IPS-NIHi11 (cell line): Measurements from ENCODE around the gene PRADC1.

Source experiments
- DNase-seq: peaks from one replicate; pipeline ENCODE4 v3.0.0; 2012; ENCODE audit warnings: mixed read lengths, low spot score

The PRADC1 gene

GRCh38 chr2:73235315-73236028 lies 2.4 kb upstream of the PRADC1 start:
- DNase-seq: no peak

- DNase-seq: peak; percentile 82
Measured at GRCh38 chr2:73233932-73234832, 1.1 kb upstream of the PRADC1 start, which contains the start of gene CCT7. TSS of gene CCT7 (plus strand) at chr2:73234308. CDS start at chr2:73234379, 71 bp downstream.

GRCh38 chr2:73232403-73233153 lies 461 bp downstream of the PRADC1 start:
- DNase-seq: no peak

GRCh38 chr2:73228631-73229030 lies 4.4 kb downstream of the PRADC1 start:
- DNase-seq: no peak

GRCh38 chr2:73227086-73227485 lies 6.0 kb downstream of the PRADC1 start:
- DNase-seq: no peak

- no peak for DNase-seq
Measured at GRCh38 chr2:73225513-73226360, 7.3 kb downstream of the PRADC1 start.

GRCh38 chr2:73223821-73224220 lies 9.2 kb downstream of the PRADC1 start:
- no peak for DNase-seq

GRCh38 chr2:73218298-73218697 lies 14.7 kb downstream of the PRADC1 start:
- no peak for DNase-seq

- DNase-seq: no peak
Measured at GRCh38 chr2:73217826-73218225, 15.2 kb downstream of the PRADC1 start.

- no peak for DNase-seq
Measured at GRCh38 chr2:73217160-73217559, 15.9 kb downstream of the PRADC1 start.

- no peak for DNase-seq
Measured at GRCh38 chr2:73215254-73215653, 17.8 kb downstream of the PRADC1 start.

- DNase-seq: peak; percentile 93
Measured at GRCh38 chr2:73214120-73215035, 18.7 kb downstream of the PRADC1 start, which contains the start of gene SMYD5. TSS of gene SMYD5 (plus strand) at chr2:73214245. CDS start at chr2:73214267, 22 bp downstream.

- peak; percentile 85 for DNase-seq
Measured at GRCh38 chr2:73212448-73213176, 20.4 kb downstream of the PRADC1 start.

GRCh38 chr2:73212098-73212447 lies 21.0 kb downstream of the PRADC1 start:
- no peak for DNase-seq

- no peak for DNase-seq
Measured at GRCh38 chr2:73210696-73211095, 22.3 kb downstream of the PRADC1 start.

GRCh38 chr2:73210019-73210418 lies 23.0 kb downstream of the PRADC1 start:
- DNase-seq: no peak

- DNase-seq: no peak
Measured at GRCh38 chr2:73208258-73208657, 24.8 kb downstream of the PRADC1 start.

GRCh38 chr2:73205611-73206010 lies 27.4 kb downstream of the PRADC1 start:
- no peak for DNase-seq

- DNase-seq: peak; percentile 40
Measured at GRCh38 chr2:73203055-73203681, 29.9 kb downstream of the PRADC1 start.
